RWPE1 (cell line): ENCODE data around the gene ASGR2.
A peak's percentile ranks its signal among the peaks of the same experiment; 100 is the strongest.

Source experiments
- CTCF ChIA-PET: fragments of 350-600 bp; sonication (Branson Sonifier 250); formaldehyde crosslinking; extraction: SDS; loops from one replicate; lab custom pipeline; 2021; lab: Yijun Ruan, JAX
- POLR2A ChIA-PET: fragments of 400-600 bp; formaldehyde crosslinking; extraction: SDS; loops from one replicate; lab custom pipeline; 2020; ENCODE audit warnings: antibody characterized with exemption; ENCODE audit not compliant: low non-redundant PET; lab: Yijun Ruan, JAX
- DNase-seq: peaks from one replicate; pipeline ENCODE4 v3.0.0; 2012; ENCODE audit warnings: low spot score
- H3K27ac ChIP-seq: fragments of 450-650 bp; 2 replicates; pipeline ENCODE4 v1.5.1; 2017
- CTCF ChIP-seq: fragments of 450-650 bp; conservative IDR thresholded peaks from 2 replicates; pipeline ENCODE4 v1.5.1; 2017; ENCODE audit warnings: low read depth, mild to moderate bottlenecking

Gene ASGR2

GRCh38 chr17:7141824-7142223, 27.2 kb upstream of the ASGR2 start:
- ChIA-PET CTCF (interaction anchor here (0.6 to 1.8 kb wide), 2 partner anchors 27 to 96 kb away, joined by 3 to 7 read pairs; partner anchors contain the start of gene ASGR2), POLR2A (no interaction called here)
- H3K27ac ChIP-seq = no peak overlapping the region
- DNase-seq = no peak
- TF ChIP-seq CTCF = no peak

- DNase-seq = no peak
- ChIA-PET POLR2A (no interaction called here), CTCF (interaction anchor here (0.6 to 1.1 kb wide), 2 partner anchors 94 to 1011 kb away, joined by 4 read pairs; no protein-coding TSS in a partner anchor)
- H3K27ac ChIP-seq = no peak overlapping the region
- no peak for TF ChIP-seq CTCF
These were observed 24.8 kb upstream of the ASGR2 start for GRCh38 chr17:7139400-7139799.

GRCh38 chr17:7138800-7139381, 24.3 kb upstream of the ASGR2 start:
- ChIA-PET CTCF (interaction anchor here (0.6 to 4.9 kb wide), 3 partner anchors 93 to 1012 kb away, joined by 4 to 27 read pairs (median 4); no protein-coding TSS in a partner anchor), POLR2A (no interaction called here)
- H3K27ac ChIP-seq = no peak overlapping the region
- no peak for TF ChIP-seq CTCF
- DNase-seq = no peak

- TF ChIP-seq CTCF = no peak
These were observed 22.7 kb upstream of the ASGR2 start for GRCh38 chr17:7137171-7137943.

DNA sequence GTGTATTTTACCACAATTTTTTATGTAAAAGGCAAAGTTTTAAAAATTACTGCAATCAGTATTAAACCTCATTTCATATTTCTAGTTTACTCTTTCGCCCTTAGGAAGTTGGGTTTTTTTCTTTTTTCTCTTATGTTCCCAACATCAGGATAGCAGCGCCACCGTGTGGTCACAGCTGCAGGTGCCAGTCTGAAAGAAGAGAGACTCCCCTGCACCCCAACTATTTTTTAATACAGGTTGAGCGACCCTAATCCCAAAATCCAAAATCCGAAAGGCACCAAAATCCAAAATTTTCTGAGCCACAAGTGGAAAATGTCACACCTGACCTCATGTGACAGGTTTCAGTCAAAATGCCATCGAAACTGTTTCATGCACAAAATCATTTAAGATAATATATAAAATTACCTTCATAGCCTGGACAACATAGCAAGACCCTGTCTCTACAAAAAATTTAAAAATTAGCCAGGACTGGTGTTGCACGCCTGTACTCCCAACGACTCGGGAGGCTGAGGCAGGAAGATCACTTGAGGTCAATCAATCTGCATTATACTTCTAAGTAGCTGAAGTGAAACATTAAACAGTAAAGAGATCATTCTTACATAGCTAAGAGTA, 21.8 kb upstream of the ASGR2 start:
- H3K27ac ChIP-seq = no peak overlapping the region
- DNase-seq = peak; percentile 52
- POLR2A ChIA-PET = no interaction called here
- CTCF ChIA-PET = interaction anchor here (0.6 to 5.4 kb wide), 8 partner anchors 28 to 137 kb away, joined by 3 to 63 read pairs (median 5); no protein-coding TSS in a partner anchor
- peak; percentile 92 for TF ChIP-seq CTCF

More at GRCh38 chr17:7137171-7137943, 22.7 kb upstream of the ASGR2 start:
- ChIA-PET POLR2A (no interaction called here), CTCF (interaction anchor here (0.6 to 5.4 kb wide), 5 partner anchors 27 to 136 kb away, joined by 4 to 63 read pairs (median 6); no protein-coding TSS in a partner anchor)
- DNase-seq = no peak
- no peak overlapping the region for H3K27ac ChIP-seq

GRCh38 chr17:7133916-7134315, 19.3 kb upstream of the ASGR2 start:
- DNase-seq = no peak
- CTCF ChIA-PET = interaction anchor here (1.0 to 5.4 kb wide), 4 partner anchors 43 to 88 kb away, joined by 3 to 63 read pairs (median 16); no protein-coding TSS in a partner anchor
- H3K27ac ChIP-seq = no peak overlapping the region
- TF ChIP-seq CTCF = no peak
- POLR2A ChIA-PET = no interaction called here
